Ascending aorta (tissue), 2 donors: ENCODE results near the gene ARHGAP45. TPM values are rescaled to one million over a fixed set of nuclear protein-coding genes. Genes with fewer than 3 reads are reported as not detected.

Source experiments
- DNase-seq, 2 donors: peaks; one replicate each; pipeline ENCODE4 v3.0.0-alpha.2; 2019; ENCODE audit warnings: low spot score in 2 of 2
- H3K27ac ChIP-seq, 2 donors: fragments of 200-600 bp; sonication (generic); one replicate each; pipeline ENCODE4 v1.5.1; 2016 to 2017; ENCODE audit warnings: mild to moderate bottlenecking in 1 of 2
- H3K27me3 ChIP-seq: fragments of 200-600 bp; sonication (generic); one replicate; pipeline ENCODE4 v1.5.1; 2017
- H3K36me3 ChIP-seq, 2 donors: fragments of 200-600 bp; sonication (generic); one replicate each; pipeline ENCODE4 v1.5.1; 2016
- H3K4me1 ChIP-seq, 2 donors: fragments of 200-600 bp; sonication (generic); one replicate each; pipeline ENCODE4 v1.5.1; 2016 to 2017; ENCODE audit warnings: mild to moderate bottlenecking in 1 of 2
- H3K4me3 ChIP-seq, 2 donors: fragments of 200-600 bp; sonication (generic); one replicate each; pipeline ENCODE4 v1.5.1; 2016 to 2017; ENCODE audit warnings: mild to moderate bottlenecking in 1 of 2
- H3K9me3 ChIP-seq, 2 donors: fragments of 200-600 bp; sonication (generic); one replicate each; pipeline ENCODE4 v1.5.1; 2016
- intact Hi-C: fragments of 100-400 bp; cut with DNase I; formaldehyde crosslinking; loops from one replicate; pipeline ENCODE4 v1.15.1; 2023
- total RNA-seq: library from RNA; depleted of rRNA; stranded (reverse); fragments of >200 nt; gene quantifications from one replicate; pipeline ENCODE4 v1.1.0, GENCODE V29; 2016
- TF ChIP-seq, protein P1 (sequence below), 3 experiments: fragments of 200-600 bp in 2 of 3; fragments of 450-650 bp in 1 of 3; sonication (generic) in 2 of 3; IDR thresholded peaks; one replicate each; pipeline ENCODE4 v1.5.1; 2016 to 2019; ENCODE audit warnings: antibody characterized with exemption in 3 of 3, mild to moderate bottlenecking in 1 of 3, moderate library complexity in 1 of 3

The ARHGAP45 gene
- total RNA-seq, 1 donor from 2014 or later, result 66.5 TPM

DNA sequence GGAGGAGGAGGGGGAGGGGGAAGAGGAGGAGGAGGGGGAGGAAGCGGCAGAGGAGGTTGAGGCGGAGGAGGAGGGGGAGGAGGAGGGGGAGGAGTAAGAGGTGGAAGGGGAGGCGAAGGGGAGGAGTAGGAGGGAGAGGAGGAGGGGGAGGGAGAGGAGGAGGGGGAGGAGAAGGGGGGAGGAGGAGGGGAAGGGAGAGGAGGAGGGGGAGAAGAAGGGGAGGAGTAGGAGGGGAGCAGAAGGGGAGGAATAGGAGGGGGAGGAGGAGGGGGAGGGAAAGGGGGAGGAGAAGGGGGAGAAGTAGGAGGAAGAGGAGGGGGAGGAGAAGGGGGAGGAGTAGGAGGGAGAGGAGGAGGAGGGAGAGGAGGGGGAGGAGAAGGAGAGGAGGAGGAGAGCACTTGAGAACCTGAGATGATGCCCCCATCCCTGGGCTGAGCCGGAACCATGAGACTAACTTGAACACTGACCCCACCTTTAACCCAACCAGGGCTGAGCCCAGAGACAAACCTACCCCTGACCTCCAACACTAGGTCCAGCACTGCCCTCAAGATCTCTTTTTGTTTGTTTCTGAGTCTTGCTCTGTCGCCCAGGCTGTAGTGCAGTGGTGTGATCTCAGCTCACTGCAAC, 14.5 kb upstream of the ARHGAP45 start:
- intact Hi-C loops, result no loop called here
- Histone ChIP-seq H3K36me3 (no peaks in the 10 kb centered on the region), H3K27ac (no peak overlapping the region), H3K4me1 (no peaks in the 10 kb centered on the region), H3K27me3 (no peaks in the 10 kb centered on the region), H3K9me3 (peaks cover 12 to 13% of the 10 kb centered on the region in 2 donors), H3K4me3 (no peak overlapping the region)
- no peak for DNase-seq
- TF ChIP-seq, protein P1, sequence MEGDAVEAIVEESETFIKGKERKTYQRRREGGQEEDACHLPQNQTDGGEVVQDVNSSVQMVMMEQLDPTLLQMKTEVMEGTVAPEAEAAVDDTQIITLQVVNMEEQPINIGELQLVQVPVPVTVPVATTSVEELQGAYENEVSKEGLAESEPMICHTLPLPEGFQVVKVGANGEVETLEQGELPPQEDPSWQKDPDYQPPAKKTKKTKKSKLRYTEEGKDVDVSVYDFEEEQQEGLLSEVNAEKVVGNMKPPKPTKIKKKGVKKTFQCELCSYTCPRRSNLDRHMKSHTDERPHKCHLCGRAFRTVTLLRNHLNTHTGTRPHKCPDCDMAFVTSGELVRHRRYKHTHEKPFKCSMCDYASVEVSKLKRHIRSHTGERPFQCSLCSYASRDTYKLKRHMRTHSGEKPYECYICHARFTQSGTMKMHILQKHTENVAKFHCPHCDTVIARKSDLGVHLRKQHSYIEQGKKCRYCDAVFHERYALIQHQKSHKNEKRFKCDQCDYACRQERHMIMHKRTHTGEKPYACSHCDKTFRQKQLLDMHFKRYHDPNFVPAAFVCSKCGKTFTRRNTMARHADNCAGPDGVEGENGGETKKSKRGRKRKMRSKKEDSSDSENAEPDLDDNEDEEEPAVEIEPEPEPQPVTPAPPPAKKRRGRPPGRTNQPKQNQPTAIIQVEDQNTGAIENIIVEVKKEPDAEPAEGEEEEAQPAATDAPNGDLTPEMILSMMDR (IDR thresholded peaks at IDR 0.05), result no peak

DNA sequence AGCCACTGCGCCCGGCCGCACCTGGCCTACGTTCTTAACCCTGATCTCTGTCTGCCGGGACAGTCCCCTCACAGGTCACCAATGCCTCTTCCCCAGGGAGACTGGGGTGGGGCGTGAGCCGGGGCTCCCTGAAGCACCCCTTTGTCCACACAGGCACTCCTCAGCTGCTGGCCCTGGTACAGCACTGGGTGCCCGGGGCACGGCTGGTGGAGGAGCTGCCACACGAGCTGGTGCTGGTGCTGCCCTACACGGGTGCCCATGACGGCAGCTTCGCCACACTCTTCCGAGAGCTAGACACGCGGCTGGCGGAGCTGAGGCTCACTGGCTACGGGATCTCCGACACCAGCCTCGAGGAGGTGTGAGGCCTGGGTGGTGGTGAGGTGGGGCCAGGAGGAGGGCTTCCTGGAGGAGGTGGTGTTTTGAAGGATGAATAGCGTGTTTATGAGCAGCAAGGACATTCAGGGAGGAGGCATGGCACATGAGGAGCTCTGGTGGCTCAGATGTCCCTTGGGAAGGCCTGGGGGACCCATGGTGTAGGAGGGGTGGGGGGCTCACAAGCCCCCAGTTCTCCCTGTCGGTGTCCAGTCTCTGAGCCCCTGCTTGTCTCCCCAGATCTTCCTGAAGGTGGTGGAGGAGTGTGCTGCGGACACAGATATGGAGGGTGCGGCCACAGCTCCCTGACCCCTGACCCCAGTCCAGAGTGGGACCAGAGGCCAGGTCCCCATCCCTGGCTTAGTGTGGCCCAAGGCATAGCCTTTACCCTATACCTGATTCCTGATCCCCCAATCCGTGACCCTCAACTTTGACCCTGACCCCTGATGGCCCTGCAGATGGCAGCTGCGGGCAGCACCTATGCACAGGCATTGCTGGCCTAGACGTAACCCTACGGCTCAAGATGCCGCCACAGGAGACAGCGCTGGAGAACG, 13.5 kb upstream of the ARHGAP45 start:
- TF ChIP-seq, protein P1 (IDR thresholded peaks at IDR 0.05), result no peak
- no peak for DNase-seq
- no peak overlapping the region for H3K4me3 ChIP-seq
- peaks cover 22 to 23% of the 10 kb centered on the region in 2 donors for H3K9me3 ChIP-seq
- intact Hi-C loops, result no loop called here
- no peaks in the 10 kb centered on the region for H3K36me3 ChIP-seq
- no peaks in the 10 kb centered on the region for H3K27me3 ChIP-seq
- H3K4me1 ChIP-seq, result no peaks in the 10 kb centered on the region
- no peak overlapping the region for H3K27ac ChIP-seq

DNA sequence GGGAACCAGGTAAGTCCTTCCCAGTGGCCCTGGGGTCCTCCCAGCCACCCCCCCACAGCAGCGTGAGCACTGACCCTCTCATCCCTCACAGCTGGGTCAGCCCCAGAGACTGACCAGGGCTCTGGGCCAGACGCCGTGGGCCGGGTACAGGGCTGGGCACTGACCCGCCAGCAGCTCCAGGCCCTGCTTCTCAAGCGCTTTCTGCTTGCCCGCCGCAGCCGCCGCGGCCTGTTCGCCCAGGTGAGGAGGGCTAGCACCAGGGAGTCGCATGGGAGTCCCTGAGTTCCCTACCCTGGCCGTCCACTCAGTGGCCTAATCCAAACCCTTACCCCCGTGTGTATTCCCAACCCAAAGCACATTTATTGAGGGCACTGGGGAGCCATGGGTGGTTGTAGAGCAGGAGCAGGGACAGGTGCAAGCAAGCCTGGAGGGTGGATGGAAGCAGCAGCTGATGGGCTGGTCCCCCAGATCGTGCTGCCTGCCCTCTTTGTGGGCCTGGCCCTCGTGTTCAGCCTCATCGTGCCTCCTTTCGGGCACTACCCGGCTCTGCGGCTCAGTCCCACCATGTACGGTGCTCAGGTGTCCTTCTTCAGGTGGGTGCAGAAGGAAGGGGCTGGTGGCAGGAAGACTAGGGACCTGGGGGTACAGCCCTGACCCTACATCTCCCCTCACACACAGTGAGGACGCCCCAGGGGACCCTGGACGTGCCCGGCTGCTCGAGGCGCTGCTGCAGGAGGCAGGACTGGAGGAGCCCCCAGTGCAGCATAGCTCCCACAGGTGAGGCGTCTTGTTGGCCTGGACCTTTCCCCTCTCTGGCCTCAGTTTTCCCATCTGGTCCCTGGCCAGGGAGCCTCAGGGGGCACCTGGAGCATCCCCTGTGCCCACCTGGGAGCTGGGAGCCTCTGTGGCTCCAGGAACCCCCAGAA, 12.6 kb upstream of the ARHGAP45 start:
- no peak overlapping the region for H3K4me3 ChIP-seq
- no peaks in the 10 kb centered on the region for H3K4me1 ChIP-seq
- TF ChIP-seq, protein P1 (IDR thresholded peaks at IDR 0.05), result no peak
- H3K27ac ChIP-seq, result no peak overlapping the region
- intact Hi-C loops, result no loop called here
- no peak for DNase-seq
- no peaks in the 10 kb centered on the region for H3K27me3 ChIP-seq
- H3K36me3 ChIP-seq, result no peaks in the 10 kb centered on the region
- peaks cover 27 to 32% of the 10 kb centered on the region in 2 donors for H3K9me3 ChIP-seq

DNA sequence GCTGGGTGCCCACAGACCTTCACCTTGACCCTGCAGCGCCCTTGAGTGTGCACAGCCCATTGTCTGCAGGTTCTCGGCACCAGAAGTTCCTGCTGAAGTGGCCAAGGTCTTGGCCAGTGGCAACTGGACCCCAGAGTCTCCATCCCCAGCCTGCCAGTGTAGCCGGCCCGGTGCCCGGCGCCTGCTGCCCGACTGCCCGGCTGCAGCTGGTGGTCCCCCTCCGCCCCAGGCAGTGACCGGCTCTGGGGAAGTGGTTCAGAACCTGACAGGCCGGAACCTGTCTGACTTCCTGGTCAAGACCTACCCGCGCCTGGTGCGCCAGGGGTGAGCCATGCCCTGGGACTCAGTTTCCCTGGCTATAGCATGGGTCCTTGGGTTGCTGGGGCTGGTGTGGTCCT, 11.9 kb upstream of the ARHGAP45 start:
- H3K27me3 ChIP-seq, result no peaks in the 10 kb centered on the region
- intact Hi-C loops, result no loop called here
- no peak overlapping the region for H3K27ac ChIP-seq
- no peaks in the 10 kb centered on the region for H3K36me3 ChIP-seq
- TF ChIP-seq, protein P1 (IDR thresholded peaks at IDR 0.05), result no peak
- peaks cover 27 to 33% of the 10 kb centered on the region in 2 donors for H3K9me3 ChIP-seq
- no peak overlapping the region for H3K4me3 ChIP-seq
- no peak for DNase-seq
- no peaks in the 10 kb centered on the region for H3K4me1 ChIP-seq

DNA sequence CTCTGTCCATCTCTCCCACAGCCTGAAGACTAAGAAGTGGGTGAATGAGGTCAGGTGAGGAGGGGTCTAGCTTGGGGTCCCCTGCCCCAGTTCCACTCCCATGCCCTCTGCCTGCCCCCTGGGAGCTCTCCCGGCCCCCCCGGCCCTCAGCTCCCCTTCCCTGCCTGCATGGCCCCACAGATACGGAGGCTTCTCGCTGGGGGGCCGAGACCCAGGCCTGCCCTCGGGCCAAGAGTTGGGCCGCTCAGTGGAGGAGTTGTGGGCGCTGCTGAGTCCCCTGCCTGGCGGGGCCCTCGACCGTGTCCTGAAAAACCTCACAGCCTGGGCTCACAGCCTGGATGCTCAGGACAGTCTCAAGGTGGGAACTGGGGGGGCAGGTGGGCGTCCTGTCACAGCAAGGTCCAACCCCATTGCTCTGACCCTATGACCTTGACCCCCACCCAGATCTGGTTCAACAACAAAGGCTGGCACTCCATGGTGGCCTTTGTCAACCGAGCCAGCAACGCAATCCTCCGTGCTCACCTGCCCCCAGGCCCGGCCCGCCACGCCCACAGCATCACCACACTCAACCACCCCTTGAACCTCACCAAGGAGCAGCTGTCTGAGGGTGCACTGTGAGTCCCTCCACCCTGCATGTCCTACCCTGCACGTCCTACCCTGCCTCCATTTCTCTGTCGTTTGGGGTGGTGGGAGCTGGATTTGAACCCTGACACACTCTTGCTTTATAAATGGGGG, 10.9 kb upstream of the ARHGAP45 start:
- Histone ChIP-seq H3K27ac (no peak overlapping the region), H3K4me1 (no peaks in the 10 kb centered on the region), H3K27me3 (no peaks in the 10 kb centered on the region), H3K36me3 (no peaks in the 10 kb centered on the region), H3K4me3 (no peak overlapping the region), H3K9me3 (peaks cover 27 to 33% of the 10 kb centered on the region in 2 donors)
- no peak for DNase-seq
- intact Hi-C loops, result no loop called here
- TF ChIP-seq, protein P1 (IDR thresholded peaks at IDR 0.05), result no peak
